ENCODE results near the gene PKP3.

GRCh38 chr11:380095-380480 lies 13.9 kb upstream of the PKP3 start:
- TF ChIP-seq EZH2 (IDR thresholded peaks at IDR 0.05) = no peak
- TF ChIP-seq POLR2AphosphoS5 (IDR thresholded peaks at IDR 0.05; ENCODE audit: borderline replicate concordance, low read depth, low read length) = no peak
- TF ChIP-seq FOXP2 (optimal IDR thresholded peaks at IDR 0.05; ENCODE audit: control extremely low read depth, extremely low read length, insufficient read depth) = no peak
